ENCODE data around the gene CCDC89.

The CCDC89 gene

DNA sequence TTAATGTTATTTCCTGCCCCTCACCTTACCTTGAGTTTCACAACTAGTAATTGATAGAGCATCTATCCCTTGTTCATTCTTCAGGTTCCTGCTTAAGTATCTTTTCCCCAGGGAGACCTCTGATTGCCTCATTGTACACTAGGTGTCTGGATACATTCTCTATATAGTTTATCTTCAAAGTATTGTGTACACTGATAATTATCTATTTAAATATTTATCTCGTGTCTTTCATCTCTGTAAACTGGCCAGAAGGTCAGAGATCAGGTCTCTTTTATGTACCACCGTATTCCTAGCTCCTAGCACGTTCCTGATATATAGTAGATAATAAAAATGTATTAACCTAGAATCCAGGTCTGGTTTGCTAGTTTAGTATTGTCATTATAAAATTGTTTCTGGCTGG lies 51.2 kb downstream of the CCDC89 start:
- peak overlapping the region; percentile 9; the same call in 1 of the 2 replicates for H3K27ac ChIP-seq
- TF ChIP-seq, protein P1, sequence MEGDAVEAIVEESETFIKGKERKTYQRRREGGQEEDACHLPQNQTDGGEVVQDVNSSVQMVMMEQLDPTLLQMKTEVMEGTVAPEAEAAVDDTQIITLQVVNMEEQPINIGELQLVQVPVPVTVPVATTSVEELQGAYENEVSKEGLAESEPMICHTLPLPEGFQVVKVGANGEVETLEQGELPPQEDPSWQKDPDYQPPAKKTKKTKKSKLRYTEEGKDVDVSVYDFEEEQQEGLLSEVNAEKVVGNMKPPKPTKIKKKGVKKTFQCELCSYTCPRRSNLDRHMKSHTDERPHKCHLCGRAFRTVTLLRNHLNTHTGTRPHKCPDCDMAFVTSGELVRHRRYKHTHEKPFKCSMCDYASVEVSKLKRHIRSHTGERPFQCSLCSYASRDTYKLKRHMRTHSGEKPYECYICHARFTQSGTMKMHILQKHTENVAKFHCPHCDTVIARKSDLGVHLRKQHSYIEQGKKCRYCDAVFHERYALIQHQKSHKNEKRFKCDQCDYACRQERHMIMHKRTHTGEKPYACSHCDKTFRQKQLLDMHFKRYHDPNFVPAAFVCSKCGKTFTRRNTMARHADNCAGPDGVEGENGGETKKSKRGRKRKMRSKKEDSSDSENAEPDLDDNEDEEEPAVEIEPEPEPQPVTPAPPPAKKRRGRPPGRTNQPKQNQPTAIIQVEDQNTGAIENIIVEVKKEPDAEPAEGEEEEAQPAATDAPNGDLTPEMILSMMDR (conservative IDR thresholded peaks at IDR 0.05) = no peak
